ENCODE results near the gene CASQ1. TPM values are rescaled to one million over a fixed set of nuclear protein-coding genes. Genes with fewer than 3 reads are reported as not detected.

The CASQ1 gene
- total and polyA plus RNA-seq, 8 donors = 0.17 to 0.71 (median 0.29) TPM; not detected in 1

GRCh38 chr1:160194737-160195059, 4.3 kb downstream of the CASQ1 start:
- H3K9me3 ChIP-seq = no peaks in the 10 kb centered on the region
- H3K27ac ChIP-seq = no peak overlapping the region
- no peaks in the 10 kb centered on the region for H3K36me3 ChIP-seq
- H3K4me3 ChIP-seq = no peak overlapping the region
- TF ChIP-seq, protein P1, sequence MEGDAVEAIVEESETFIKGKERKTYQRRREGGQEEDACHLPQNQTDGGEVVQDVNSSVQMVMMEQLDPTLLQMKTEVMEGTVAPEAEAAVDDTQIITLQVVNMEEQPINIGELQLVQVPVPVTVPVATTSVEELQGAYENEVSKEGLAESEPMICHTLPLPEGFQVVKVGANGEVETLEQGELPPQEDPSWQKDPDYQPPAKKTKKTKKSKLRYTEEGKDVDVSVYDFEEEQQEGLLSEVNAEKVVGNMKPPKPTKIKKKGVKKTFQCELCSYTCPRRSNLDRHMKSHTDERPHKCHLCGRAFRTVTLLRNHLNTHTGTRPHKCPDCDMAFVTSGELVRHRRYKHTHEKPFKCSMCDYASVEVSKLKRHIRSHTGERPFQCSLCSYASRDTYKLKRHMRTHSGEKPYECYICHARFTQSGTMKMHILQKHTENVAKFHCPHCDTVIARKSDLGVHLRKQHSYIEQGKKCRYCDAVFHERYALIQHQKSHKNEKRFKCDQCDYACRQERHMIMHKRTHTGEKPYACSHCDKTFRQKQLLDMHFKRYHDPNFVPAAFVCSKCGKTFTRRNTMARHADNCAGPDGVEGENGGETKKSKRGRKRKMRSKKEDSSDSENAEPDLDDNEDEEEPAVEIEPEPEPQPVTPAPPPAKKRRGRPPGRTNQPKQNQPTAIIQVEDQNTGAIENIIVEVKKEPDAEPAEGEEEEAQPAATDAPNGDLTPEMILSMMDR (IDR thresholded peaks at IDR 0.05) = no peak
- ATAC-seq (no peak), DNase-seq (no peak)
- intact Hi-C loops (cut with DNase I) = loop anchor here in 1 of 2 donors (5.0 to 10.0 kb wide), 3 partner anchors 50 to 98 kb away; no protein-coding TSS in a partner anchor
- H3K27me3 ChIP-seq = no peaks in the 10 kb centered on the region
- peaks cover 8 to 10% of the 10 kb centered on the region in 2 donors for H3K4me1 ChIP-seq

DNA sequence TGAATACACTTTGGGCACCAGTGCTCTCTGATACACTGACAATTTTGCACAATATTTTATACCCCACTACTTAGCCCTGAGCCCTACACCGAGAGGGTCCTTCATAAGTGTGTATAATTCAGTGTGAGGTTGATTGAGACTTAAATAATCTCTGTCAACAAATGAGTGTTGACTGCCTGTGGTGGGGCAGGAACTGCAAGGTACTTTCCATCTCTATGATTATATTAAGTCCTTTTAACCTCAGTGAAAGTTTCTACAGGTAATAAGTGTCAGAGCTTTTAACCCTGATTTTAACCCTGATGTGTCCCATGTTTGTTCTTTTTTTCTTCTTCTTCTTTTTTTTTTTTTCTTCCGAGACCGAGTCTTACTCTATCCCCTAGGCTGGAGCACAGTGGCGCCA, 5.8 kb downstream of the CASQ1 start:
- no peak for ATAC-seq
- H3K4me1 ChIP-seq = peaks cover 8% of the 10 kb centered on the region in 2 donors
- no peak overlapping the region for H3K4me3 ChIP-seq
- H3K9me3 ChIP-seq = no peaks in the 10 kb centered on the region
- H3K27me3 ChIP-seq = no peaks in the 10 kb centered on the region
- TF ChIP-seq, protein P1 (IDR thresholded peaks at IDR 0.05) = no peak
- H3K27ac ChIP-seq = no peak overlapping the region
- no peaks in the 10 kb centered on the region for H3K36me3 ChIP-seq
- no peak for DNase-seq
- intact Hi-C loops (cut with DNase I) = loop anchor here in 1 of 2 donors (10.0 kb wide), 2 partner anchors 49 to 91 kb away; no protein-coding TSS in a partner anchor

DNA sequence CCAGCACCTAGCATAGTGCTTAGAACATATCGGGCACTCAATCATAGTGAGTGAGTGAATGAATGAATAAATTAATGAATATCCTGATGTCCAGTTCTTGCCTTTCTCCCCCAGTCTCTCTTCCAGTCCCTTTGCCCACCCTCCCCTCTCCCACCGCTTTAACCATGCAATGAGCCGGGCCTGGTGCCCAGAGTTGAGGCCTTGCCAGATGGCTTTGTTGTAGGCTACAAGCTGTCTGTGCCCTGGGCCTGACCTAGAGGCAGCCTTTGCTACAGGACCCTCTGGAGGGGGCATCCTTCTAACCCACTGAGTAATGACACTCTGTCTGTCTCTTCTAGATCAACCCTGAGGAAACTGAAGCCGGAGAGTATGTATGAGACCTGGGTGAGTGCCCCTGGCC, 6.9 kb downstream of the CASQ1 start:
- no peak overlapping the region for H3K4me3 ChIP-seq
- H3K9me3 ChIP-seq = no peaks in the 10 kb centered on the region
- DNase-seq = no peak
- no peak overlapping the region for H3K27ac ChIP-seq
- intact Hi-C loops (cut with DNase I) = loop anchor here in 1 of 2 donors (10.0 kb wide), 2 partner anchors 48 to 92 kb away; no protein-coding TSS in a partner anchor
- no peak for ATAC-seq
- H3K27me3 ChIP-seq = no peaks in the 10 kb centered on the region
- TF ChIP-seq, protein P1 (IDR thresholded peaks at IDR 0.05) = no peak
- H3K36me3 ChIP-seq = no peaks in the 10 kb centered on the region
- H3K4me1 ChIP-seq = peaks cover 8% of the 10 kb centered on the region in 2 donors

DNA sequence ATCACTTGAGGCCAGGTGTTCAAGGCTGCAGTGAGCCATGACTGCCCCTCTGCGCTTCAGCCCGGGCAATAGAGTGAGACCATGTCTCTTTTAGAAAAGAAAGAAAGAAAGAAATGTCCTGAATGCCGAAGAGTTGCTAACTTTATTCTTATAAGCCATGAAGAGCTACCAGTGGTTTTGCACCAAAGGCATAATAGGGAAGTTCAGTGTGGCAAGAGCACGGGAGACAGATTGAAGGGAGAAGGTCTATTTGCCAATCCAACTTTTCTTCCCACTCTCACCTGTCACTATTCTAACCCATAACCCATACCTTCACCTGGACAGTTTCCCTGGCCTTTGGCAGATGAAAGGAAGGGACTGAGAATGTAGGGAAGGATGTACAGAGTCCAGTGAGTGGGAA, 10.4 kb downstream of the CASQ1 start:
- H3K27me3 ChIP-seq = no peaks in the 10 kb centered on the region
- peaks cover 7 to 14% of the 10 kb centered on the region in 2 donors for H3K4me1 ChIP-seq
- DNase-seq (no peak), ATAC-seq (no peak)
- TF ChIP-seq, protein P1 (IDR thresholded peaks at IDR 0.05) = no peak
- no peak overlapping the region for H3K4me3 ChIP-seq
- H3K27ac ChIP-seq = no peak overlapping the region
- no peaks in the 10 kb centered on the region for H3K9me3 ChIP-seq
- intact Hi-C loops (cut with DNase I) = no loop called here
- H3K36me3 ChIP-seq = no peaks in the 10 kb centered on the region

- H3K36me3 ChIP-seq = peaks cover 0 to 16% of the 10 kb centered on the region in 2 donors
- H3K27me3 ChIP-seq = no peaks in the 10 kb centered on the region
- peak overlapping the region; percentile 77 to 93 for H3K4me3 ChIP-seq
- peak; percentile 19 for ATAC-seq
- TF ChIP-seq, protein P1 (IDR thresholded peaks at IDR 0.05) = no peak
- H3K4me1 ChIP-seq = peaks cover 25 to 51% of the 10 kb centered on the region in 2 donors
- peak overlapping the region; percentile 88 for H3K27ac ChIP-seq
- no peak for DNase-seq
- intact Hi-C loops (cut with DNase I) = no loop called here
- H3K9me3 ChIP-seq = no peaks in the 10 kb centered on the region
These were observed 14.3 kb downstream of the CASQ1 start for GRCh38 chr1:160204526-160205241.
